Neural progenitor cell (in vitro differentiated cells): ENCODE measurements around the gene KRAS. TPM values are rescaled to one million over a fixed set of nuclear protein-coding genes. Genes with fewer than 3 reads are reported as not detected.

Experiments used
- DNase-seq: peaks from one replicate; pipeline ENCODE4 v3.0.0-alpha.2; 2016; ENCODE audit warnings: low spot score
- H2AFZ ChIP-seq: fragments of 200-600 bp; sonication (generic); replicated peaks from 2 replicates; pipeline ENCODE4 v1.6.1; 2016; ENCODE audit warnings: antibody characterized with exemption
- H3F3A ChIP-seq: fragments of 200-600 bp; sonication (generic); 2 replicates; pipeline ENCODE4 v1.6.1; 2016; ENCODE audit warnings: antibody characterized with exemption, low read depth
- H3K27ac ChIP-seq: fragments of 200-600 bp; sonication (generic); 2 replicates; pipeline ENCODE4 v1.5.1; 2016; ENCODE audit warnings: mild to moderate bottlenecking
- H3K27me3 ChIP-seq: fragments of 200-600 bp; sonication (generic); 2 replicates; pipeline ENCODE4 v1.6.1; 2016; ENCODE audit warnings: mild to moderate bottlenecking, moderate library complexity
- H3K36me3 ChIP-seq: fragments of 200-600 bp; sonication (generic); 2 replicates; pipeline ENCODE4 v1.5.1; 2016
- H3K4me1 ChIP-seq: fragments of 200-600 bp; sonication (generic); 2 replicates; pipeline ENCODE4 v1.6.1; 2016; ENCODE audit warnings: mixed run types
- H3K4me2 ChIP-seq: fragments of 200-600 bp; sonication (generic); 2 replicates; pipeline ENCODE4 v1.6.1; 2016
- H3K4me3 ChIP-seq: fragments of 200-600 bp; sonication (generic); 2 replicates; pipeline ENCODE4 v1.5.1; 2016
- H3K79me2 ChIP-seq: fragments of 200-600 bp; sonication (generic); 2 replicates; pipeline ENCODE4 v1.6.1; 2016; ENCODE audit warnings: low read depth
- H3K9ac ChIP-seq: fragments of 200-600 bp; sonication (generic); 2 replicates; pipeline ENCODE4 v1.6.1; 2016
- H3K9me3 ChIP-seq: fragments of 200-600 bp; sonication (generic); 2 replicates; pipeline ENCODE4 v1.5.1; 2016; ENCODE audit warnings: low read depth
- H4K20me1 ChIP-seq: fragments of 200-600 bp; sonication (generic); 2 replicates; pipeline ENCODE4 v1.6.1; 2016; ENCODE audit warnings: low read depth
- H3K27ac Mint-ChIP-seq: 3 replicates; pipeline ENCODE4 v1.8.0; 2021; ENCODE audit warnings: mixed read lengths
- H3K27me3 Mint-ChIP-seq: 2 replicates; pipeline ENCODE4 v1.8.0; 2022; ENCODE audit warnings: low read depth, mild to moderate bottlenecking, inconsistent platforms, moderate library complexity, mixed read lengths; ENCODE audit not compliant: insufficient read depth
- H3K36me3 Mint-ChIP-seq: 3 replicates; pipeline ENCODE4 v1.8.0; 2021; ENCODE audit warnings: mixed read lengths
- H3K4me1 Mint-ChIP-seq: 3 replicates; pipeline ENCODE4 v1.8.0; 2021; ENCODE audit warnings: mixed read lengths
- H3K4me3 Mint-ChIP-seq: 3 replicates; pipeline ENCODE4 v1.8.0; 2021; ENCODE audit warnings: mild to moderate bottlenecking, moderate library complexity, mixed read lengths
- H3K9me3 Mint-ChIP-seq: 3 replicates; pipeline ENCODE4 v1.8.0; 2020; ENCODE audit warnings: mixed read lengths
- CTCF ChIP-seq: fragments of 200-600 bp; sonication (generic); IDR thresholded peaks from 2 replicates; pipeline ENCODE4 v1.5.1; 2017; ENCODE audit warnings: antibody characterized with exemption, mild to moderate bottlenecking
- EZH2 ChIP-seq: fragments of 200-600 bp; sonication (generic); IDR thresholded peaks from 2 replicates; pipeline ENCODE4 v1.6.1; 2017; ENCODE audit warnings: antibody characterized with exemption, mild to moderate bottlenecking, moderate library complexity
- EZH2phosphoT487 ChIP-seq: fragments of 200-600 bp; sonication (generic); IDR thresholded peaks from 2 replicates; pipeline ENCODE4 v1.6.1; 2017; ENCODE audit warnings: antibody characterized with exemption
- total RNA-seq: library from RNA; depleted of rRNA; stranded (reverse); fragments of >200 nt; gene quantifications from 2 replicates; pipeline ENCODE4 v1.2.3, GENCODE V29; 2015; ENCODE audit warnings: low replicate concordance

KRAS gene
- total RNA-seq, 1 donor from 2014 or later, result 49.9 TPM

DNA sequence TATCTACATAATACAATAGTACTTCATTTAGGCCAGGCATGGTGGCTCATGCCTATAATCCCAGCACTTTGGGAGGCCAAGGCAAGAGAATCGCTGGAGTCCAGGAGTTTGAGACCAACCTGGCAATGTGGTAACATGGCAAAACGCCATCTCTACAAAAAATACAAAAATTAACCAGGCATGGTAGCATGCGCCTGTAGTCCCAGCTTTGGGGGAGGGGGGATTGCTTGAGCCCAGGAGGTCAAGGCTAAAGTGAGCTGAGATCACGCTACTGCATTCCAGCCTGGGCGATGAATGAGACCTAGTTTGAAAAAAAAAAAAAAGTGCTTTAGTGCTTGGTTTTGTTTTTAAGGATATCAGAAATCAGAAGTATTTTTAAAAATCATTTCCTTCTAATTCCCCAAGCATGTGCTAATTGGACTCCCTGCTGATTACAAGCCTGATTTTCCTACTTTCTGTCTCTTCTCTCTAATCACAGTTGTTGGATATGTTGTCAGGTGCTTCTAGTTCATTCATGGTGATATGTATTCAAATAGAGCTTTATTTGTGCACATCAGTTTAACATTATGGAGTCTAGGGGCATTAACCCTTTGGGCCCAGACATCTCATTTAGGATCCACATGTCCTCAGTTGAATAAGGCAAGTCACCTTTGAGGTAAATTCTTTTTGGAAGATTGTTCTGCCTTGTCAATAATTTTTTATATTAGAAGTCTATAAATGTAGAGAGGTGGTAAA lies 7.0 kb upstream of the KRAS start:
- Mint-ChIP-seq H3K4me1 (peaks cover 5% of the 10 kb centered on the region), H3K27ac (no peak overlapping the region), H3K36me3 (peaks cover 2% of the 10 kb centered on the region), H3K4me3 (no peak overlapping the region), H3K27me3 (peaks cover 19% of the 10 kb centered on the region), H3K9me3 (peaks cover 3% of the 10 kb centered on the region)
- Histone ChIP-seq H3K27ac (no peak overlapping the region), H3K79me2 (no peaks in the 10 kb centered on the region), H3K4me2 (no peak overlapping the region), H4K20me1 (no peaks in the 10 kb centered on the region), H3K36me3 (no peaks in the 10 kb centered on the region), H3F3A (no peaks in the 10 kb centered on the region), H2AFZ (no peak overlapping the region), H3K9me3 (no peaks in the 10 kb centered on the region), H3K9ac (no peak overlapping the region), H3K27me3 (peaks cover 17% of the 10 kb centered on the region), H3K4me1 (no peaks in the 10 kb centered on the region), H3K4me3 (no peak overlapping the region)
- DNase-seq, result no peak
- TF ChIP-seq CTCF, result no peak
- TF ChIP-seq EZH2phosphoT487, result no peak
- TF ChIP-seq EZH2, result no peak

- peaks cover 18% of the 10 kb centered on the region for H3K27me3 ChIP-seq
- H3K4me3 ChIP-seq, result no peak overlapping the region
- H3K4me2 ChIP-seq, result no peak overlapping the region
- DNase-seq, result peak; percentile 23
- H3F3A ChIP-seq, result peaks cover 5% of the 10 kb centered on the region
- no peak overlapping the region for H2AFZ ChIP-seq
- Mint-ChIP-seq H3K27me3 (peaks cover 27% of the 10 kb centered on the region), H3K36me3 (peaks cover 2% of the 10 kb centered on the region), H3K4me3 (no peak overlapping the region), H3K4me1 (peaks cover 8% of the 10 kb centered on the region), H3K27ac (no peak overlapping the region), H3K9me3 (peaks cover 7% of the 10 kb centered on the region)
- no peak for TF ChIP-seq EZH2phosphoT487
- no peak for TF ChIP-seq EZH2
- H3K27ac ChIP-seq, result no peak overlapping the region
- no peak overlapping the region for H3K9ac ChIP-seq
- H3K9me3 ChIP-seq, result no peaks in the 10 kb centered on the region
- no peaks in the 10 kb centered on the region for H4K20me1 ChIP-seq
- H3K4me1 ChIP-seq, result peaks cover 3% of the 10 kb centered on the region
- H3K36me3 ChIP-seq, result no peaks in the 10 kb centered on the region
- no peaks in the 10 kb centered on the region for H3K79me2 ChIP-seq
Measured at GRCh38 chr12:25256826-25257225, 6.1 kb upstream of the KRAS start.

DNA sequence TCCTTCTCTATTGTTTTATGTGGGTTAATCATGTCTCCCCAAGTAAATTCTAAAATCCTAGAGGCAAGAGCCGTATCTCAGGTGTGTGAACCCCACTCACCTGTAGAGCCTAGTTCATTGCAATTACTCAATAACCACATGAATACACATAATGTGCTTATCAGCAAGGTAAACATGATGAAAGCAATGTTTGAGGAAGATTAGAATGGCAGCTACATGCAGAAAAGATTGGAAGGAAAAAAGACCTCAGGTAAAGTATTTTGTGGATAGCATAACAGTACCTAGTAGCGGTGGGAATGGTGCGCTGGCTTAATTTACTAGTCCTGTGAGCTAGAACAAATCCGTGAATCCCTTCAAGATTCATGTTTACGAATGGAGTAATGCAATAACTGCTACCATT lies 5.3 kb upstream of the KRAS start:
- Mint-ChIP-seq H3K27ac (no peak overlapping the region), H3K4me3 (no peak overlapping the region), H3K4me1 (peaks cover 12% of the 10 kb centered on the region), H3K36me3 (peaks cover 2% of the 10 kb centered on the region), H3K9me3 (peaks cover 7% of the 10 kb centered on the region), H3K27me3 (peaks cover 29% of the 10 kb centered on the region)
- TF ChIP-seq EZH2phosphoT487 (no peak), EZH2 (no peak), CTCF (no peak)
- Histone ChIP-seq H3F3A (peaks cover 13% of the 10 kb centered on the region), H3K4me2 (no peak overlapping the region), H3K79me2 (no peaks in the 10 kb centered on the region), H3K27ac (no peak overlapping the region), H3K4me3 (no peak overlapping the region), H4K20me1 (no peaks in the 10 kb centered on the region), H3K9ac (no peak overlapping the region), H3K27me3 (peaks cover 21% of the 10 kb centered on the region), H3K36me3 (no peaks in the 10 kb centered on the region), H3K9me3 (no peaks in the 10 kb centered on the region), H2AFZ (no peak overlapping the region), H3K4me1 (peaks cover 8% of the 10 kb centered on the region)
- no peak for DNase-seq

- TF ChIP-seq EZH2phosphoT487, result no peak
- no peak for TF ChIP-seq EZH2
- no peak for TF ChIP-seq CTCF
- Histone ChIP-seq H4K20me1 (peaks cover 8% of the 10 kb centered on the region), H3K36me3 (no peaks in the 10 kb centered on the region), H3K9ac (no peak overlapping the region), H3F3A (peaks cover 13% of the 10 kb centered on the region), H3K79me2 (peaks cover 9% of the 10 kb centered on the region), H3K4me3 (no peak overlapping the region), H3K27me3 (peaks cover 21% of the 10 kb centered on the region), H3K27ac (no peak overlapping the region), H3K4me2 (no peak overlapping the region), H2AFZ (no peak overlapping the region), H3K9me3 (no peaks in the 10 kb centered on the region), H3K4me1 (peaks cover 8% of the 10 kb centered on the region)
- DNase-seq, result no peak
- Mint-ChIP-seq H3K4me3 (no peak overlapping the region), H3K4me1 (peaks cover 18% of the 10 kb centered on the region), H3K36me3 (peaks cover 5% of the 10 kb centered on the region), H3K27ac (no peak overlapping the region), H3K27me3 (peaks cover 23% of the 10 kb centered on the region), H3K9me3 (peaks cover 3% of the 10 kb centered on the region)
Measured at GRCh38 chr12:25254271-25254880, 3.6 kb upstream of the KRAS start.
